Ovary (tissue), 3 donors: ENCODE measurements around the gene C10orf105.

Experiments
- CTCF ChIP-seq, 3 donors: fragments of 450-650 bp in 2 of 3; fragments of 200-600 bp in 1 of 3; IDR thresholded peaks; one replicate each; pipeline versions ENCODE4 v1.5.1 to v1.8.0; 2016 to 2022; ENCODE audit warnings: antibody characterized with exemption in 3 of 3, mild to moderate bottlenecking in 1 of 3
- EP300 ChIP-seq: sonication (generic); formaldehyde crosslinking; IDR thresholded peaks from one replicate; pipeline ENCODE4 v1.6.1; 2017; ENCODE audit warnings: antibody characterized with exemption
- POLR2A ChIP-seq: fragments of 450-650 bp; IDR thresholded peaks from one replicate; pipeline ENCODE4 v1.6.1; 2017; ENCODE audit warnings: antibody characterized with exemption, mild to moderate bottlenecking, moderate library complexity
- donor health status: DM: no; HTN: no; CAD: no.

- no peak for TF ChIP-seq POLR2A
- TF ChIP-seq CTCF (IDR thresholded peaks at IDR 0.05): no peak
- no peak for TF ChIP-seq EP300
Observed at GRCh38 chr10:71715860-71716259, 3.7 kb downstream of the C10orf105 start.
